ENCODE measurements around the gene RASAL2.

RASAL2 gene

DNA sequence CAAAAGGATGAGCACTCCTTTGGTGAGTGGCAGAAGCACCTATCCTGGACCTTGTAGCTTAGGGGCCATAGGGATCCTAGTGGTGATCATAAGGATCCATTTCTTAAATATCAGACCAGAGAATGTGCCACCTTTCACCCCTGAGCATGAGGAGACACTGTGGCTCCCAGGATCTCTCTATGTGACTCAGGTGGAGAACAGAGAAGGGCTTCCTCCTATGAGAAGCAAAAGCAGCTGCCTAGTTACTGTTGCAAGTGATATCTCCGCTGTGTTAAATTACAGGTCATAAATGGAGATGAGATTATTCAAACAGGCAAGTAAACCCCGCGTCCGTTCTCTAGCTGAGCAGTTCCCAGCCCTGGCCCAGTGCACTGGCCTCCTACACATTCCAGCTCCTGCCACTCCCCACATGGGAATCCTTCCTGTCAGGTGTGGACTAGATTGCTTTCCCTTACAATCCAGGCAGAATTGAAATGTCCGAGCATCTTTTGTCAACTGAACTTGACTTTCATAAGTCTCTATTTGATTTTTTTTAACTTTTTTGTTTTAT is 376.6 kb downstream of the RASAL2 start:
- no peak for DNase-seq

GRCh38 chr1:178472531-178472930 is 378.6 kb downstream of the RASAL2 start:
- no peak for DNase-seq

DNA sequence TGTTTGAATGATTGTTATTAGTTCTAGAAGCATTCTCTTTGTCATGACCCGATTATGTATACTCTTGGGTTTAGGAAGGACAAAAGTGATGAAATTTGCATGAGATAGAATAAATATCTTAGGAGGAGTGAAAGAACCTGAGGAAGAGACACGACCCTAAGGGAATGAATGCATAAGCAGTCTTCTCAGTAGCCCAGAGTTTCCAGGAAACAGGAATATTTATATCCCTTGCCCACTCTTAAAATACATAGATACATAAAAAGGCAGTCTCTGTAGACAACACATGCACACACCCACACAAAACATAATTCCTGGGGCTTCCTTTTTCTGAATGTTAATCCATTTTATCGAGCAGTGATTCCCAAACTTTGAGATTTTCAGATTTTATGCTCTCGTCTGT is 383.5 kb downstream of the RASAL2 start:
- no peak for DNase-seq

- no peak for DNase-seq
These were observed 383.9 kb downstream of the RASAL2 start for GRCh38 chr1:178477841-178478240.

GRCh38 chr1:178483251-178483957 is 389.5 kb downstream of the RASAL2 start:
- no peak for DNase-seq

GRCh38 chr1:178484698-178485225 is 390.9 kb downstream of the RASAL2 start:
- no peak for DNase-seq

DNA sequence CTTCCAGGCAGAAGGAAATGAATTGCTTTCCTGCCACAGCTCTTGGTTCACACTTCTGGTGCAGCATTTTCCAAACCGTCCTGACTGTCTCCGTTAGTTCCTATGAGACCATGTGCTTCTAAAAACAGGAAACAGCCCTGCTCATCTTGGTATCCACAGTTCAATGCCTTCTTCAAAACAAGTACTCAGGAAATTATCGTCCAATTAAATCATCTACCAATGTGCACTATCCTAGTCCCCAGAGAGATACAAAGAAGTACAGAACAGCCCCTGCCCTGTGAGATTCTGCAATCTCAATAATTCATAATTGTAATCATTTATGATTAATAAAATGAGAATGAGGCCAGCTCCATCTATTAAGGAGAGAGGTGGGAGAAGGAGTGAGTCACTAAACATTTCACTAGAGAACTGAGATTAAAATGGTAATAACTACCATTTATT is 391.7 kb downstream of the RASAL2 start:
- no peak for DNase-seq

GRCh38 chr1:178486100-178487069 is 392.5 kb downstream of the RASAL2 start:
- no peak for DNase-seq

- DNase-seq: no peak
These were observed 393.2 kb downstream of the RASAL2 start for GRCh38 chr1:178487070-178487615.

DNA sequence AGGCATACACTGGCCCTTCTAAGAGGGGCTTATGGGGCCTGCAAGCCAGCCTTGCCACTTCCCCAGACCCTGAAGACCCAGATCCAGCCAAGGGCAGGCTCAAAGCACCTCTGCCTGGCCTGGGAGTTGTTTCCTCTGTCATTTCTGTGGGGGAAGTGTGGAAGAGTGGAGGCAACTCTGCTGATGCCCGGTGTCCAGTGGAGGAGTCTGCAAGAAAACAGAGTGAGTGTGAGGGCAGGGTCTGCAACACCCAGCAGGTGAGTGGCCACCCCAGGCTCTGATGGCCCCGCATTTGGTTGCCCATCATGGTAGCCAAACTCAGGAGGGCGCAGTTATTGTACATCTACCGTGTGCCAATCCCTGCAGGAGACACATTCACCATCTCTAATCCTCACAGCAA is 394.5 kb downstream of the RASAL2 start:
- no peak for DNase-seq

DNA sequence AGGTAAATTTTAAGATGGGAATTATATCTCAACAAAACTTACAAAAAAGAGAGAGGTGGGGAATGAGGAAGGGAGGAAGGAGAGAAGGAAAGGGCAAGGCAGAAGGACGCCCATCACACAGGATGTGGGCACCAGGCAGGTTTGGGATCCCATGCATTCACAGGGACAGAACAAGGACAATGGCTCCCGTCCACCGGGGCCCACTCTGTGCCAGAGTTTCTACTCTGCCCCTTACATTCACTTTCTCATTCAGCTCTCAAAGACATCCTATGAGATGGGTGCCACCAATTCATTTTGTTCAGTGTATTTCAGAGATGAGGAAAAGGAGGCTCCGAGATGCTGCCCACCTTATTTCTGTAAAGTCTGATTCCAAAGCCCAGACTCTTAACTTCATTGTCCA is 395.5 kb downstream of the RASAL2 start:
- DNase-seq: no peak

DNA sequence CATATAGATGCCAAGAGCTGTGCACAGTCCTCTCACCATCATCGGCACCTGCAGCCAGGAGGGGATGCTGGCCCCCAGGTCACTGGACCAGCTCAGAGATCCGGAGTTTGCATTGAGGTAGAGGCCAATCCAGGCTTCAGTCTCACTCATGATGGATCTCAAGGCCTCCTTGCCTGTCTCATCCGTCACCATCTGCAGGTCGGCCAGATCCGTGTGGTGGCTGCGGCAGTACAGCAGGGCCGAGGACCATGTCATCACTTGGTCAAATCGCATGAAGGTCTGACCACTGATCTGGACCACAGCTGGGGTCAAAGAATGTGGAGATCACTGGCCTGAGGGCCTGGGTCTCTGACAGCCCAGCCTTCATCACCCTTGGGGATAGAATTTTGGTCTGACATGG is 396.2 kb downstream of the RASAL2 start:
- DNase-seq: no peak

DNA sequence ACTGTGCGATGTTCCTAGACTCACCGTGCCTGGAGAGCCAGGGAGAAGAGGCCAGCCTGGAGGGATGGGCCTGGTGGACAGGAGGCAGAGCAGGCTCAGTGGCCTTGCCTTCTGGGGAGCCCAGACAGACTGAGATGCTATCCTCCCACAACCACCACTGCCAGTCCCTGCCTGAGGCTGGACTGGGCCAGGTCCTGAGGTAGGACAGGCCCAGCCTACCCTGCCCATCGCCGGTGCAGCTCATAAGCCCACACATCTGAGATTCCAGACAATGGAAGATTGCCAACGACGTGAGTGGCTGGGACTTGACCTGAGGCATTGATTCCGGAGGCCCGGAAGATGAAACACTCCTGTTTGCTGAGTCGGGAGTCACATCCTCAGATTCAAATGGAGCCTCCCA is 397.1 kb downstream of the RASAL2 start:
- no peak for DNase-seq

GRCh38 chr1:178491721-178492120 is 397.8 kb downstream of the RASAL2 start:
- no peak for DNase-seq

- no peak for DNase-seq
These were observed 398.4 kb downstream of the RASAL2 start for GRCh38 chr1:178492341-178492740.

DNA sequence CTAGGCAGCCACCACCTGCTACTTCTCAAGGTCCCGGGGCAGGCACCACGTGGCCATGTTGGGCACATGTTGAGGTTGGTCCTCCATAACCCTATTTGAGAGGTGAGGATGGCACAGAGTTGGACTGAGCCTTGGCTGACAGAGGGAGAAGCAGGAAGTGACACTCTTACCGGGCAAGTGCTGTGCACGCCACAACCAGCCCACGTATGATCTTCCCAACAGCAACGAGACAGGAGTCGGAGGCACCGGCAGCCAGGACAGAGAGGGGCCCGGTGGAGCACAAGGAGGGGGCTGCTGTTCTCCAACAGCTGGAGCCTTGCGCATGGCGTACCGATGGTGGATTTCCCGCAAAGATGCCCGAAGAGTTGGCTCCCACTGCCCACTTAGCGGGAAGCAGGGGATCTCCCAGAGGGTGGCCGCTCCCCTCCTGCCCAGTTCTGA is 399.4 kb downstream of the RASAL2 start:
- no peak for DNase-seq

GRCh38 chr1:178494569-178494971 is 400.7 kb downstream of the RASAL2 start:
- no peak for DNase-seq

DNA sequence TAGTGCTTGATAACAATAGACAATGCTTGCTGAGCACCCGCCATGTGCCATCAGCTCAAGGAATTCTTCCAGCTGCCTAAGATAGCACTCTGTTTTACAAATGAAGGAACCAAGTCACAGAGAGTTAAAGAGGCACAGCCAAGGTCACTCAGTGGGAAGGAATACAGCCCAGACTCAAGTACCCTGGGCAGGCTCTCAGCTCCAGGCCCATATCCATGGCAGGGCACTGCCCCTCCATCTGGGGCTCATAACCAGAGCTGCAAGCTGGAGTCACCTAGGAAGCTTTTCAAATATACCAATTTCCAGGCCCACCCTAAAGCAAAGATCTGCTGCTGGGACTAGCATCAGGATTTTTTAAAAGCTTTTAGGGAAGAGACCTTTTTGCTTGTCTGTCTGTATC is 401.3 kb downstream of the RASAL2 start:
- DNase-seq: no peak

DNA sequence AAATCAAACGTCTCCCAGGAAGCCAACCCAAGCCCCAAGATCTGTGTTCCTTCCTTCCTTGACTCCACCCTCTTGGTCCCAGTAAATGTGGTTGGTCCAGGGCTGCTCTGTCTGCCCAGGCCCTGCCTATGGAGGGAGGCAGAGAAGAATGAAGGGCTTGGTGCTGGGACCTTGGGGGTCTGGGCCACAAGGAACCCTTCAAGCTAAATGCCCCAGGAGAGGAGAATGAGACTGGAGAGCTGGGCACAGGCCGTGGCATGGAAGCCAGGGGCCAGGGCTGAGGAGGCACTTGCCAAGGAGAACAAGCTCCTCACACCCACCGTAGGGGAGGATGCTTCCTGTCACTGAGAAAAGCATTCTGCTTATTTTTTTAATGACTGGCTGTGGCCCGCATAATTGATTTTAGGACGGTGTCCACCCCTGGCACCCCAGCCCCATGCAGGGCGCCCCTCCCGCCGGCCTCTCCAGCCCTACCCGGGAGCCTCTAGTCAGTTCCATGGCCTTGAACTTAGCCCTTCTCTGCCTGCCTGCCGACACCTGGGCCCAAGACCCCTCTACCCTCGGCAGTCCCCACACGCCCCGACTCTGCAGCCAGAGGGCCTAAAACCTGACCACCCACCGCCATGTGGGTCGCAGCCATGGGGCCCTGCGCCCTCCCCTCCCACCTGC is 402.0 kb downstream of the RASAL2 start:
- no peak for DNase-seq

- no peak for DNase-seq
These were observed 402.7 kb downstream of the RASAL2 start, which contains the start of gene CLEC20A for GRCh38 chr1:178496410-178497135. Gene CLEC20A, minus strand, starts transcription at chr1:178496964. Its CDS starts 25 bp downstream, at chr1:178496939.

DNA sequence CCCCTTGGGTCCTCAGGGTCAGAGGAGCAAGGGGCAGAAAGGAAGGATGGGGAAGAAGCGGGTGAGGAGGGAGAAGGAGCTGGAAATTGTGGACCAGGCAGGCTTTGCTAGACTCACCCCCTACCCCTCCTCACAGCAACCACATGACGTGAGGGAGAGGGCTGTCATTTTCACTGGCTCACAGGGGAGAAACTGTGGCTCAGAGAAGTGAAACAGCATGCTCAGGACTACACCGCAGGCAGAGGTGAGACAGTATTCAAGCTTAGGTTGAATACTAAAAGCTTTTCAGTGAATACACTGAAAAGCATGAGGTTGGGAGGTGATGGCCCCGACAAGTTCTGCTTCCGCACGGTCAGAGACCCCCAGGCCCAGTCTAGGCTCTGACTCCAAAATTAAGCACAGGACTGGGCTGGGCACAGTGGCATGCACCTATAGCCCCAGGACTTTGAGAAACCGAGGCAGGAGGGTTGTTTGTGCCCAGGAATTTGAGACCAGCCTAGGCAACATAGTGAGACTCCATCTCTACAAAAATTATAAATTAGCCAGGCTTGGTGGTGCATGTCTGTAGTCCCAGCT is 404.1 kb downstream of the RASAL2 start:
- no peak for DNase-seq
